Heart left ventricle (tissue), 13 donors: ENCODE data around the gene CFAP300.

Experiments used
- CTCF ChIP-seq, 12 donors: fragments of 200-600 bp; sonication (generic) in 4 of 12; IDR thresholded peaks; one replicate each; pipeline versions ENCODE4 v1.5.0 to v1.8.0; 2018 to 2022; ENCODE audit warnings: antibody characterized with exemption in 12 of 12, mild to moderate bottlenecking in 5 of 12
- POLR2A ChIP-seq, 2 donors: fragments of 450-650 bp; IDR thresholded peaks; one replicate each; pipeline ENCODE4 v1.6.1; 2017; ENCODE audit warnings: antibody characterized with exemption in 2 of 2, mild to moderate bottlenecking in 2 of 2, moderate library complexity in 2 of 2
- donor health status: ischemic (EF 13 %, LVEDD 7.1; RV severe dilation, severe dysfunction).
- donor health status: DM: no; HTN: yes; CAD: no.
- donor health status: DM: no; HTN: no; CAD: no.
- donor health status: ischemic (EF 25% LVEDD 6.9; RV normal size, moderate dysfunction).
- donor health status: ischemic (EF 25% LVEDD 5.7; RV mildly dilated, moderate dysfunction).
- donor health status: ischemic (EF 35%, LVEDD 5.7; RV mildly dilated, moderate dysfunction).
- donor health status: nonischemic (EF 11% LVEDD 7.7; RV severe dilation, severe dysfunction).
- donor health status: DM: yes; HTN: yes; CAD: no.
- donor health status: PGD.
- donor health status: ischemic (EF 29% LVEDD 5.4; RV normal size, mild dysfunction).
- donor health status: nonischemic (EF 23%, LVEDD 6.1; RV moderate dilation, normal function).

GRCh38 chr11:102110761-102111010, 63.4 kb downstream of the CFAP300 start:
- TF ChIP-seq CTCF (IDR thresholded peaks at IDR 0.05) (no peak), POLR2A (IDR thresholded peaks at IDR 0.05) (no peak)
